B cell (primary cell): ENCODE data around the gene ISL2. TPM values are rescaled to one million over a fixed set of nuclear protein-coding genes. Genes with fewer than 3 reads are reported as not detected.
A peak's percentile ranks its signal among the peaks of the same experiment; 100 is the strongest.

Experiments used
- ATAC-seq: fragments of 200-7000 bp; cut with Tn5 transposase; one replicate; pipeline ENCODE4 v1.10.0; 2021; ENCODE audit warnings: low read depth, mild to moderate bottlenecking, moderate number of reproducible peaks, moderate library complexity
- CTCF ChIA-PET: fragments of 350-600 bp; sonication (Branson Sonifier 250); formaldehyde crosslinking; loops from one replicate; lab custom pipeline; 2021; ENCODE audit warnings: antibody characterized with exemption, inconsistent platforms; lab: Charles Lee
- POLR2A ChIA-PET: fragments of 350-600 bp; sonication (Branson Sonifier 250); formaldehyde crosslinking; loops from one replicate; lab custom pipeline; 2021; ENCODE audit warnings: antibody characterized with exemption; lab: Charles Lee
- DNase-seq: peaks from one replicate; pipeline ENCODE4 v3.0.0; 2013
- H2AFZ ChIP-seq: 2 replicates; pipeline ENCODE4 v1.6.1; 2012; ENCODE audit warnings: mild to moderate bottlenecking, low read depth, low read length; ENCODE audit not compliant: insufficient read depth, poor library complexity, severe bottlenecking
- H3K27ac ChIP-seq, 2 donors: 1 replicate in 1 of 2; 2 replicates in 1 of 2; pipeline ENCODE4 v1.5.1; 2012 to 2013; ENCODE audit warnings: low read length in 2 of 2, mild to moderate bottlenecking in 2 of 2, moderate library complexity in 1 of 2
- H3K27me3 ChIP-seq, 4 experiments: fragments of 200-600 bp in 1 of 4; sonication (generic) in 1 of 4; replicated peaks in 1 of 4; 1 replicate in 2 of 4; 2 replicates in 2 of 4; pipeline versions ENCODE4 v1.6.1 to v1.7.0; 2013 to 2016; ENCODE audit warnings: low read length in 3 of 4, mild to moderate bottlenecking in 2 of 4, mixed read lengths in 1 of 4, moderate library complexity in 1 of 4; ENCODE audit not compliant: insufficient read depth in 4 of 4, control insufficient read depth in 3 of 4; ENCODE audit errors: control extremely low read depth in 1 of 4
- H3K36me3 ChIP-seq, 2 experiments: replicated peaks in 1 of 2; 1 replicate in 1 of 2; 2 replicates in 1 of 2; pipeline versions ENCODE4 v1.6.1 to v1.7.1; 2013; ENCODE audit warnings: low read length in 1 of 2; ENCODE audit not compliant: insufficient read depth in 2 of 2, control insufficient read depth in 1 of 2; ENCODE audit errors: control extremely low read depth in 1 of 2, extremely low read depth in 1 of 2
- H3K4me1 ChIP-seq, 2 donors: fragments of 200-600 bp in 1 of 2; sonication (generic) in 1 of 2; 1 replicate in 1 of 2; 2 replicates in 1 of 2; pipeline versions ENCODE4 v1.5.1 to v1.6.1; 2013 to 2017; ENCODE audit warnings: low read length in 2 of 2; ENCODE audit not compliant: control insufficient read depth in 2 of 2, insufficient read depth in 2 of 2
- H3K4me2 ChIP-seq: replicated peaks from 2 replicates; pipeline ENCODE3; 2012; ENCODE audit warnings: mild to moderate bottlenecking, low read depth, low read length; ENCODE audit not compliant: poor library complexity, severe bottlenecking
- H3K4me3 ChIP-seq, 5 experiments: fragments of 200-600 bp in 1 of 5; sonication (generic) in 1 of 5; 1 replicate in 3 of 5; 2 replicates in 2 of 5; pipeline versions ENCODE4 v1.5.1 to v1.7.0; 2011 to 2016; ENCODE audit warnings: low read length in 4 of 5, mild to moderate bottlenecking in 4 of 5, low read depth in 2 of 5, control low read depth in 1 of 5, moderate library complexity in 1 of 5; ENCODE audit not compliant: insufficient read depth in 1 of 5; ENCODE audit errors: control extremely low read depth in 1 of 5, extremely low read depth in 1 of 5
- H3K79me2 ChIP-seq: fragments of 200-600 bp; sonication (generic); one replicate; pipeline ENCODE4 v1.6.0; 2016; ENCODE audit warnings: low read length; ENCODE audit not compliant: control insufficient read depth, insufficient read depth
- H3K9ac ChIP-seq: fragments of 200-600 bp; sonication (generic); 2 replicates; pipeline ENCODE4 v1.6.1; 2017; ENCODE audit warnings: mild to moderate bottlenecking, low read length, moderate library complexity
- H3K9me3 ChIP-seq, 3 donors: one replicate each; pipeline versions ENCODE4 v1.6.1 to v1.7.1; 2013; ENCODE audit warnings: low read length in 2 of 3; ENCODE audit not compliant: control insufficient read depth in 2 of 3, insufficient read depth in 1 of 3; ENCODE audit errors: control extremely low read depth in 1 of 3
- H4K20me1 ChIP-seq: 2 replicates; pipeline ENCODE4 v1.6.0; 2012; ENCODE audit warnings: mild to moderate bottlenecking, low read length; ENCODE audit not compliant: insufficient read depth, control insufficient read depth, poor library complexity, severe bottlenecking
- H3K27ac Mint-ChIP-seq: one replicate; pipeline ENCODE4 v1.8.0; 2021; ENCODE audit warnings: mixed read lengths
- H3K27me3 Mint-ChIP-seq: one replicate; pipeline ENCODE4 v1.8.0; 2021; ENCODE audit warnings: mixed read lengths
- H3K4me1 Mint-ChIP-seq: one replicate; pipeline ENCODE4 v1.8.0; 2021; ENCODE audit warnings: mixed read lengths
- H3K4me3 Mint-ChIP-seq: one replicate; pipeline ENCODE4 v1.8.0; 2021; ENCODE audit warnings: mixed read lengths
- H3K9me3 Mint-ChIP-seq: one replicate; pipeline ENCODE4 v1.8.0; 2022; ENCODE audit warnings: mixed read lengths; ENCODE audit not compliant: insufficient read depth
- CTCF ChIP-seq: fragments of 200-600 bp; IDR thresholded peaks from one replicate; pipeline ENCODE4 v1.8.0; 2022; ENCODE audit warnings: antibody characterized with exemption, mild to moderate bottlenecking
- EZH2 ChIP-seq: IDR thresholded peaks from 2 replicates; pipeline ENCODE4 v1.6.1; 2012; ENCODE audit warnings: borderline replicate concordance, low read depth, mild to moderate bottlenecking, moderate library complexity, low read length; ENCODE audit not compliant: insufficient read depth, poor library complexity, severe bottlenecking
- WGBS: methylation state at CpG from one replicate; pipeline ENCODE4 v1.1.5; 2013; ENCODE audit warnings: missing lambda C conversion rate; ENCODE audit not compliant: insufficient coverage; 5-methylcytosine and 5-hydroxymethylcytosine counted together
- intact Hi-C: fragments of 100-400 bp; cut with micrococcal nuclease; formaldehyde crosslinking; loops from one replicate; pipeline ENCODE4 v1.10.0; 2022
- polyA plus RNA-seq: library from polyadenylated mRNA; depleted of rRNA; stranded (reverse); fragments of >200 nt; gene quantifications from 2 replicates; pipeline ENCODE4 v1.2.3, GENCODE V29; 2012
- total RNA-seq, 2 donors: library from RNA; stranded (reverse); fragments of 120-200 nt in 1 of 2; gene quantifications; 1 replicate in 1 of 2; 2 replicates in 1 of 2; pipeline versions ENCODE4 v1.2.3 to v1.2.4, GENCODE V29; 2013 to 2022

ISL2 gene
- total and polyA plus RNA-seq, 2 donors (not counting 1 experiment from before 2014, with no cell fraction given) = 0.59 to 1.8 TPM

- Mint-ChIP-seq H3K27ac (no peak overlapping the region), H3K4me1 (peaks cover 33% of the 10 kb centered on the region), H3K4me3 (peak overlapping the region; percentile 60), H3K27me3 (peaks cover 55% of the 10 kb centered on the region), H3K9me3 (no peaks in the 10 kb centered on the region)
- DNase-seq = no peak
- no peak overlapping the region for H3K9ac ChIP-seq
- H3K36me3 ChIP-seq = no peaks in the 10 kb centered on the region
- TF ChIP-seq EZH2 (no peak), CTCF (no peak)
- intact Hi-C loops = no loop called here
- ChIA-PET POLR2A (interaction anchor here (0.6 to 1.9 kb wide), 2 partner anchors 10 to 893 kb away, joined by 4 to 9 read pairs; partner anchors contain the start of gene ISL2), CTCF (interaction anchor here (2.9 kb wide), 1 partner anchor 10 kb away, joined by 9 read pairs; the partner anchor contains the start of gene ISL2)
- WGBS = 13% methylated on average over 7 of the region's 7 CpGs
- H3K27me3 ChIP-seq = peaks cover 10 to 75% (median 60%) of the 10 kb centered on the region in 4 experiments
- H3K4me2 ChIP-seq = peak overlapping the region; percentile 90
- no peak for ATAC-seq
- peaks cover 24% of the 10 kb centered on the region for H4K20me1 ChIP-seq
- no peak overlapping the region for H3K4me3 ChIP-seq
- H3K9me3 ChIP-seq = peaks cover 3 to 41% (median 10%) of the 10 kb centered on the region in 3 donors
- H3K27ac ChIP-seq = no peak overlapping the region
- H3K4me1 ChIP-seq = peaks cover 51 to 62% of the 10 kb centered on the region in 2 donors
- H2AFZ ChIP-seq = no peak overlapping the region
- H3K79me2 ChIP-seq = no peaks in the 10 kb centered on the region
Observed at GRCh38 chr15:76345583-76345879, 9.0 kb downstream of the ISL2 start.

- H3K4me1 Mint-ChIP-seq = peaks cover 28% of the 10 kb centered on the region
- Histone ChIP-seq H3K4me1 (peaks cover 46 to 57% of the 10 kb centered on the region in 2 donors), H3K27me3 (peaks cover 10 to 70% (median 57%) of the 10 kb centered on the region in 4 experiments), H3K27ac (no peak overlapping the region), H3K4me3 (peak overlapping the region; percentile 11 to 55 (median 36)), H3K9ac (peak overlapping the region; percentile 59), H3K9me3 (peaks cover 3 to 37% (median 10%) of the 10 kb centered on the region in 3 donors), H4K20me1 (peaks cover 19% of the 10 kb centered on the region), H2AFZ (peak overlapping the region; percentile 47), H3K36me3 (no peaks in the 10 kb centered on the region), H3K4me2 (peak overlapping the region; percentile 90), H3K79me2 (no peaks in the 10 kb centered on the region)
- no peak overlapping the region for H3K27ac Mint-ChIP-seq
- peaks cover 50% of the 10 kb centered on the region for H3K27me3 Mint-ChIP-seq
- intact Hi-C loops = loop anchor here (1.0 kb wide), 1 partner anchor 11 kb away; no protein-coding TSS in a partner anchor
- ChIA-PET POLR2A (interaction anchor here (0.6 to 1.9 kb wide), 2 partner anchors 10 to 894 kb away, joined by 4 to 9 read pairs; partner anchors contain the start of gene ISL2), CTCF (interaction anchor here (2.9 kb wide), 1 partner anchor 10 kb away, joined by 9 read pairs; the partner anchor contains the start of gene ISL2)
- peak; percentile 69 for DNase-seq
- no peaks in the 10 kb centered on the region for H3K9me3 Mint-ChIP-seq
- TF ChIP-seq CTCF (no peak), EZH2 (no peak)
- peak overlapping the region; percentile 60 for H3K4me3 Mint-ChIP-seq
- 2% methylated on average over 65 of the region's 65 CpGs for WGBS
- ATAC-seq = peak; percentile 31
Observed at GRCh38 chr15:76345880-76346668, 9.5 kb downstream of the ISL2 start.
